ENCODE measurements around the gene AGBL5. TPM values are rescaled to one million over a fixed set of nuclear protein-coding genes. Genes with fewer than 3 reads are reported as not detected.
A peak's percentile ranks its signal among the peaks of the same experiment; 100 is the strongest.

The AGBL5 gene
- total RNA-seq, 1 donor from 2014 or later = 68.3 TPM

DNA sequence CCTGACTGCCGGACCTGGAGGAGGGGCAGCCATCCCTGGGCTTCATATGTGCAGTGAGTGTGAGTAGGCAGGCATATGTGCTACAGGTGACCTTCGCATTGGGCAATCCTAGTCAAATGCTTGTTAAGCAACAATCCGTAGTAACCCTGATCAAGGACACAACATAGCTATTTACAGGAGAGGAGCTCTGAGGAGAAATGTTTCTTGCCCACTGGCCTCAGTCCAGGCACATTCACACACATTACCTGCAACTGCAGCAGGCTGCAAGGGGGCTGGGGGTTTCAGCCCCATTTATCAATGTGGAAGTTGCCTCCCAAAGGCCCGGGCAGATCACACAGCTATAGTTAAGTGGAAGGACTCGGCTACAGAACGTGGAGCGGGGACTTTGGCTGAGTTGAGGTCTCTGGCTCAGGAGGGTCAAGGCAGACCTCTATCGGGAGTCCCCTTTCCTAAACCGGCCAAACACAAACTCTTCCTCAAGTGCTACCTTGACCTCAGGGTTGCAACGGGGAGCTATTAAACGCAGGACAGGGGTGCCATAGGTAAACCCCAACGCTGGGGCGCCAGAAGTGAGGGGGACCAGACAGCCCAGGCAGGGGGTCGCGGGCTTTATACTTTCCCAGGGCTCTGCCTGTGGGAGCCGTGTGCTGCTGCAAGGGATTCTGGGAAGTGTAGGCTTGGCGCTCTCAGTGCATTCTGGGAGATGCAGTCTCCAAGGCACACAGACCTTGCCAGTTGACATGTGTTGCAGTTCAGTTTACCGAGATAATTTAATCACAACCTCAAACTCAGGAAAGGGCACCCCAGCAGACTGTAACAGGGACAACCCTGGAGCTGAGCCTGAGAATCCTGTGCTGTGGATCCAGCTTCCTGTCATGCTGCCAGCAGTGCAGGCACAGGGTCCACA is 44.5 kb downstream of the AGBL5 start:
- Histone ChIP-seq H2AFZ (replicated peaks) (peak overlapping the region; percentile 94), H3K27ac (no peak overlapping the region), H3K4me2 (peak overlapping the region; percentile 70), H3K9me3 (ENCODE audit: low read depth) (no peaks in the 10 kb centered on the region), H3K79me2 (ENCODE audit: low read depth) (no peaks in the 10 kb centered on the region), H3K4me3 (peak overlapping the region; percentile 28), H4K20me1 (ENCODE audit: low read depth) (no peaks in the 10 kb centered on the region), H3K9ac (no peak overlapping the region), H3F3A (ENCODE audit: low read depth) (no peaks in the 10 kb centered on the region), H3K36me3 (no peaks in the 10 kb centered on the region), H3K27me3 (no peaks in the 10 kb centered on the region), H3K4me1 (no peaks in the 10 kb centered on the region)
- DNase-seq (ENCODE audit: low spot score) = peak; percentile 80
- Mint-ChIP-seq H3K27ac (peak overlapping the region; percentile 83), H3K9me3 (no peaks in the 10 kb centered on the region), H3K4me1 (peaks cover 12% of the 10 kb centered on the region), H3K36me3 (no peaks in the 10 kb centered on the region), H3K4me3 (peak overlapping the region; percentile 62), H3K27me3 (ENCODE audit: insufficient read depth, low read depth) (peaks cover 16% of the 10 kb centered on the region)
- TF ChIP-seq EZH2 (IDR thresholded peaks at IDR 0.05) = no peak
- TF ChIP-seq EZH2phosphoT487 (IDR thresholded peaks at IDR 0.05) = no peak
- TF ChIP-seq, protein P1, sequence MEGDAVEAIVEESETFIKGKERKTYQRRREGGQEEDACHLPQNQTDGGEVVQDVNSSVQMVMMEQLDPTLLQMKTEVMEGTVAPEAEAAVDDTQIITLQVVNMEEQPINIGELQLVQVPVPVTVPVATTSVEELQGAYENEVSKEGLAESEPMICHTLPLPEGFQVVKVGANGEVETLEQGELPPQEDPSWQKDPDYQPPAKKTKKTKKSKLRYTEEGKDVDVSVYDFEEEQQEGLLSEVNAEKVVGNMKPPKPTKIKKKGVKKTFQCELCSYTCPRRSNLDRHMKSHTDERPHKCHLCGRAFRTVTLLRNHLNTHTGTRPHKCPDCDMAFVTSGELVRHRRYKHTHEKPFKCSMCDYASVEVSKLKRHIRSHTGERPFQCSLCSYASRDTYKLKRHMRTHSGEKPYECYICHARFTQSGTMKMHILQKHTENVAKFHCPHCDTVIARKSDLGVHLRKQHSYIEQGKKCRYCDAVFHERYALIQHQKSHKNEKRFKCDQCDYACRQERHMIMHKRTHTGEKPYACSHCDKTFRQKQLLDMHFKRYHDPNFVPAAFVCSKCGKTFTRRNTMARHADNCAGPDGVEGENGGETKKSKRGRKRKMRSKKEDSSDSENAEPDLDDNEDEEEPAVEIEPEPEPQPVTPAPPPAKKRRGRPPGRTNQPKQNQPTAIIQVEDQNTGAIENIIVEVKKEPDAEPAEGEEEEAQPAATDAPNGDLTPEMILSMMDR (IDR thresholded peaks at IDR 0.05) = no peak

DNA sequence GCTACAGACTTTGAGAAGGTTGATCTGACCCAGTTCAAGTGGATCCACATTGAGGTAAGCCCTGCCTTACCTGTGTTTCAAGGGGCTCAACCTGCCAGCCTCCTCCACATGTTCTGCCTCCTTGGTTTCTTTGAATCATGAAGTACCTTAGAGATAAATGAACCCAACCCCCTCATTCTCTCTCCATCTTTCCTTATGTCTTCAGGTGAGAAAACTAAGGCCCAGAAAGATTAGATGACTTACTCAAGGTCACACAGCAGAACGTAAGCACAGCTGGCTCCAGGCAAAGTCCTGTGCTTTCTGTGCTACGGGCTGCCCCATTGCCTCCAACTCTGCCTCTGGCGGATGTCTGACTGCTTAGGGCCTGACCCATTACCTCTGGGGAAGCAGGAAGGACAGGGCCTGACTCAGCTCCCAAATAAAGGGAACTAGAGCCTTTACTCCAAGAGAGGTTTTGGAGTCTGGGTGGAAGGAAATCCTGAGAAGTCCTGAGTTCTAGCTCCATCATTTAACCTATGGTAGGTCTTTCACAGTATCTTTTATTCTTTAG is 45.4 kb downstream of the AGBL5 start:
- Histone ChIP-seq H3F3A (ENCODE audit: low read depth) (no peaks in the 10 kb centered on the region), H4K20me1 (ENCODE audit: low read depth) (no peaks in the 10 kb centered on the region), H3K27ac (no peak overlapping the region), H3K36me3 (no peaks in the 10 kb centered on the region), H2AFZ (replicated peaks) (no peak overlapping the region), H3K4me3 (no peak overlapping the region), H3K4me2 (no peak overlapping the region), H3K4me1 (no peaks in the 10 kb centered on the region), H3K79me2 (ENCODE audit: low read depth) (no peaks in the 10 kb centered on the region), H3K27me3 (no peaks in the 10 kb centered on the region), H3K9ac (no peak overlapping the region), H3K9me3 (ENCODE audit: low read depth) (no peaks in the 10 kb centered on the region)
- Mint-ChIP-seq H3K27ac (no peak overlapping the region), H3K27me3 (ENCODE audit: insufficient read depth, low read depth) (peaks cover 16% of the 10 kb centered on the region), H3K4me1 (peaks cover 9% of the 10 kb centered on the region), H3K4me3 (peak overlapping the region; percentile 67), H3K36me3 (no peaks in the 10 kb centered on the region), H3K9me3 (no peaks in the 10 kb centered on the region)
- no peak for DNase-seq (ENCODE audit: low spot score)
- TF ChIP-seq EZH2 (IDR thresholded peaks at IDR 0.05) (no peak), EZH2phosphoT487 (IDR thresholded peaks at IDR 0.05) (no peak)
- TF ChIP-seq, protein P1 (IDR thresholded peaks at IDR 0.05) = no peak

GRCh38 chr2:27097341-27097740 is 45.9 kb downstream of the AGBL5 start:
- Histone ChIP-seq H3K4me3 (no peak overlapping the region), H3K4me1 (no peaks in the 10 kb centered on the region), H3K79me2 (ENCODE audit: low read depth) (no peaks in the 10 kb centered on the region), H3K27me3 (no peaks in the 10 kb centered on the region), H2AFZ (replicated peaks) (no peak overlapping the region), H3K4me2 (no peak overlapping the region), H3K9ac (no peak overlapping the region), H3K27ac (no peak overlapping the region), H3F3A (ENCODE audit: low read depth) (no peaks in the 10 kb centered on the region), H3K9me3 (ENCODE audit: low read depth) (no peaks in the 10 kb centered on the region), H3K36me3 (no peaks in the 10 kb centered on the region), H4K20me1 (ENCODE audit: low read depth) (no peaks in the 10 kb centered on the region)
- H3K27me3 Mint-ChIP-seq (ENCODE audit: insufficient read depth, low read depth) = peaks cover 16% of the 10 kb centered on the region
- no peak for DNase-seq (ENCODE audit: low spot score)
- peaks cover 9% of the 10 kb centered on the region for H3K4me1 Mint-ChIP-seq
- peak overlapping the region; percentile 37 for H3K27ac Mint-ChIP-seq
- no peak overlapping the region for H3K4me3 Mint-ChIP-seq
- TF ChIP-seq, protein P1 (IDR thresholded peaks at IDR 0.05) = no peak
- TF ChIP-seq EZH2phosphoT487 (IDR thresholded peaks at IDR 0.05) = no peak
- no peak for TF ChIP-seq EZH2 (IDR thresholded peaks at IDR 0.05)
- no peaks in the 10 kb centered on the region for H3K36me3 Mint-ChIP-seq
- H3K9me3 Mint-ChIP-seq = no peaks in the 10 kb centered on the region

Data from neural progenitor cell (in vitro differentiated cells).